GM12873 (cell line): Measurements from ENCODE around the gene MAP1LC3B2.

ENCODE experiments used
- CTCF ChIP-seq: IDR thresholded peaks from 2 replicates; pipeline ENCODE4 v1.5.1; 2012; ENCODE audit warnings: low read depth, mild to moderate bottlenecking, moderate library complexity, low read length, control low read depth; ENCODE audit not compliant: insufficient read depth; ENCODE audit errors: missing control alignments

Gene MAP1LC3B2

GRCh38 chr12:116598311-116599284 is 39.4 kb downstream of the MAP1LC3B2 start:
- TF ChIP-seq CTCF, result no peak

GRCh38 chr12:116599285-116600136 is 40.3 kb downstream of the MAP1LC3B2 start:
- TF ChIP-seq CTCF, result peak; percentile 67

GRCh38 chr12:116600959-116601918 is 42.1 kb downstream of the MAP1LC3B2 start:
- TF ChIP-seq CTCF, result no peak

GRCh38 chr12:116601933-116602810 is 43.0 kb downstream of the MAP1LC3B2 start:
- no peak for TF ChIP-seq CTCF

GRCh38 chr12:116603546-116604177 is 44.5 kb downstream of the MAP1LC3B2 start:
- no peak for TF ChIP-seq CTCF
